ENCODE measurements around the gene TBCD.
"Not testable (repeated sequence)": the region's sequence is repeated elsewhere in the genome, so short reads cannot be mapped to it uniquely, and the experiment has no call there.

TBCD gene

DNA sequence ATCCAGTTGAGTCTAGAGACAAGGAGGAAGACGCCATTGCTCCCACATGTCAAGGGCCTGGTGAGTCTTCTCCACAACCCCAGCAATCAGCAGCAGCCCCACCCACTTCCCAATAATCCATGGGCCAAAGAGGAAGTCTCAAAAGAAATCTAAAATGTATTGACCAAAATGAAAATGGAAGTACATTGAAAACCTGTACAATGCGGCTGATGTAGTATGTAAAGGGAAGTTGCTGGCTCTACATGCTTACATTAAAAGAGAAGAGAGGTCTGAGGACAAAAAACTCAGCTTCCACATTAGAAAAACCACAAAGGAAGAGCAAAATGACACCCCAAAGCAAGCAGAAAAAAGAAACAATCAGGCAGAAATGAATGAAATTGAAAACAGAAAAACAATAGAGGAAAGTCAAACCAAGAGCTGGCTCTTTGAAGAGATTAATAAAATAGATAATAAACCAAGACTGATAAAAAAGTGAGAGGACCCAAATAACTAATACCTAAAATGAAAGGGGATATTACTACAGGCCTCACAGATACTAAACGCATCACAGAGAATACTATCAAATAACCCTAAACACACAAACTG is 227.0 kb downstream of the TBCD start:
- DNase-seq: no peak

DNA sequence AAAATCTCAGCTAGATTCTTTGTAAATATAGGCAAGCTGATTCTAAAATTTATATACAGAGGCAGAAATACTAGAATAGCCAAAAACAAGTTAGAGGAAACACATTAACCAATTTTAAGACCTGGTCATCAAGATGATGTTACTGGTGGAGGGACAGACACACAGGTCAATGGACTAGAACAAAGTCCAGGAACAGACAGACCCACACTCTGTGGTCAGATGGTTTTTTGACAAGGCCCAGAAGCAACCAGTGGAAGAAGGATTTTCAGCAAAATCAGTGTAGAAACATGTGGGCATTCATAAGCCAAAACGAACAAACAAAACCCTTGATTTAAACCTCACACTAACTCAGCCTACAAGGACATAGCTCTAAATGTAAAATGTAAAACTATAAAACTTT is 227.9 kb downstream of the TBCD start:
- no peak for DNase-seq

GRCh38 chr17:82980632-82981031 is 228.8 kb downstream of the TBCD start:
- DNase-seq: no peak

DNA sequence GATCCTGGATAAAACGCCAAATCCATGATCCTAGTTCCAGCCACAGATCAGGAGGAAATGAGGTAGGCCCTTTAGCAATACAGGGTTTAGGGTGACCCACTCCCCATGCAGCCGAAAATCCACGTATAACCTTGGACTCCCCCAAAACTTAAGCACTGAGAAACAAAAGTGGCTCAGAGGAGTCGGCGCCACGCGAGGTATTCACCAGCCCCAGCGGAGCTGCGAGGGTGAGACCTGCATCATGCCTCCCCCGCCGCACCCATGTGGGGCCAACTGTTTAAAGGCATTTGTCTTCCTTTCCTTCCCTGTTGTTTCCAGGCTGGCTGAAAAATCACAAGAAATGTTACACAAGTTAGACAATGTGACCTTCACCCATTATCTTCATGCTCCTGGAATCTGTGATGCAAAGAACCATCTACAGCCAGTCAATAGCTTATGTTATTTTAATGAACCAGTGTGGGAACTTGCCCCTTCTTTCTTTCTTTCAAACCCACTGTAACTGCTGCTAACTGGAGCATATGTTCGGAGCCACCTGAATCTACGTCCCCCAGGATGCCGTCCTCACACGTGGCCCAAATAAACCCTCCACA is 229.4 kb downstream of the TBCD start:
- DNase-seq: no peak

- no peak for DNase-seq
Measured at GRCh38 chr17:82983510-82984248, 231.8 kb downstream of the TBCD start.

DNA sequence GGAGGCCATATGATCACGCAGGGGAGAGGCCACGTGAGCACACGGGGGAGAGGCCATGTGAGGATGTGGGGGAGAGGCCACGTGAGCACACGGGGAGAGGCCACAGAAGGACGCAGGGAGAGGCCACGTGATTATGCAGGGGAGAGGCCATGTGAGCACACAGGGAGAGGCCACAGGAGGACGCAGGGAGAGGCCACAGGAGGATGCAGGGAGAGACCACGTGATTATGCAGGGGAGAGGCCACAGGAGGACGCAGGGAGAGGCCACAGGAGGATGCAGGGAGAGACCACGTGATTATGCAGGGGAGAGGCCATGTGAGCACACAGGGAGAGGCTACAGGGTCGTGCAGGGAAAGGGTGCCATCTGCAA is 232.4 kb downstream of the TBCD start:
- not testable (repeated sequence) for DNase-seq

DNA sequence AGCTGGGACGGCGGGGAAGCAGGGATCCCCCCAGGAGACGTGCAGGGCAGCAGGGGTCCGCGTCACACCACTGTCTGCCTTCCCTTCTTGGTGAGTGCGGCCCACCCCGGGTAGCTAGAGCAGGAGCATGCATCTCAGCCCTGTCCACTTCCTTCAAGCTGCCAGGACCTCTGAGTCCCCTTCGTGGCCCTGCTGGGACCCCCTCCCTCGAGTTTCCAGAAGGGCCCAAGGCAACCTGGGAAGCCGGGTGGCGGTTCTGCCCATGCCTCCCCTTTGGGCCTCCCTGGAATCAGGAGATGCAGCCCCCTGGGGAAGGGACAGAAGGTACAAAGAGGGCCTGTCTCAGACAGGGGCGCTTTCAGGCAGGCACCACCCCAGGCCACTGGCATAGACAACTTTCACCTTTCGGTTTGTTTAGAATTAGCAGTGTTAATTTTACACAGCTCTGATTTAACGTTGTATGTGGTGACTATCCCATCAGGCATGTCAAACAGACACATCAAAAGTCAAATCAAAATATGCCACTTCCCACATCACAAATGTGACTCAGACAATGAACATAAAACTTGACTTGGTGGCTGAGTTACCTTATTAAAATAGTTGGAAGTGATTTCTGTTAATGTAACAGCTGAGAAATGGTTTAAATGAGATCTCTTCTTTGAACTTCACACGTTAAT is 233.0 kb downstream of the TBCD start:
- no peak for DNase-seq

- no peak for DNase-seq
Measured at GRCh38 chr17:82985428-82985805, 233.6 kb downstream of the TBCD start.

DNA sequence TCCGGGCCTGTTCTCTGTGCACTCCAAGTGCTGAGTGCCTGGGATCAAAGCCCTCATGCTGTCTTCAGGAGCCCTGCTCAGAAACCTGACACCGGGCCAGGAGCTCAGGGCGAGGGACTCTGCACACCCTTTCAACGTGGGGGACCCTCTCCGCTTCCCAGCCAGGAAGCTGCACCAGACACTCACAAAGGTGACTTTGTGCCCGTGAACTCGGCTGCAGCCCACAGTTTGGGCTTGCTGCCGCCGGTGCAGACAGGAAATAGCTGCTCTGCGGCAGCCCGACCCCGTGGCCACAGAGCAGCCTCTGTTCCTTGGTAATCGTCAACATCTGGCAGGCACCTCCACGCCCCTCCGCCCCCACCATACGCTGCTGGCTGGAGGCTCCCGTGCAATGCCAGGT is 234.1 kb downstream of the TBCD start:
- peak; percentile 94 for DNase-seq

GRCh38 chr17:82989051-82989450 is 237.2 kb downstream of the TBCD start:
- DNase-seq: not testable (repeated sequence)

DNA sequence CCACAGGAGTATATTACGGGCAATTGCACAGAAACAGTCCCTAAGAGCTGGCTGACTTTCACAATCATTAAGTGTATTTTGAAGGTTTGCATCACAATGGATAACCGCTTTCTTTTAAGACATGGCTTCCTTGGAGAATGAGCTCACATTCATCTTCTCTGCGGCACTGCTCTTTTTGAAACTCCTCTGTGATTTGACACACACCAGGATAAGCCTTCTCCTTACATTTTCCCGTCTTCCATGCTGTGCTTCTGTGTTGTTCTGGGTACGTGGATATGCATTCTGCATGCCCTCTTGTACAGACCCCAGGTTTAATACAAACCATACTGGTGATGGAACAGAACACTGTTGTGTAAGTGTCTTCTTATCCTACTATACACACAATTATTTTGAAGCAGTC is 238.0 kb downstream of the TBCD start:
- DNase-seq: no peak

- DNase-seq: no peak
Measured at GRCh38 chr17:82993005-82993404, 241.1 kb downstream of the TBCD start.

All from islet precursor cell (in vitro differentiated cells).